KG1 (cell line): Measurements from ENCODE around the gene H19.

ENCODE experiments used
- DNase-seq: peaks from one replicate; lab custom pipeline; 2025; lab: John Stamatoyannopoulos, UW

H19 gene

DNA sequence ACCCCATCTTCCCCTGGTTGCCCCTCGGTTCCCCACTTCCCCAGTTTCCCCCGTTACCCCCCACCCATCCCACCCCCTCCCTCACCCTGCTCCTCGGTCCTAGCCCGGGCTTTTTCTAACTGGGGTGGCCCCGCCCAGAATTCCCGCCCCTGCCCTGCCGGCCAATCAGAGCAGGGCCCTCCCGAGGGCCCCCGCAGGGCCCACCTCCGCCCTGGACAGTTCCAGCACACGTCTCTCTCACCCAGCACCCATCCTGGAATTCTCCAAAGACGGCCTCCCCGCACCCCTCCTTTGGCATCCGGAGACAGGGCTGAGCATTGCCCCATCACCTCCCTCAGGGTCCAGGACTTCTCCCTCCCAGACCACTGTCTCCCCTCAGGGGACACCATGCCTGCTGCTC is at the start of gene H19:
Gene H19, minus strand, starts transcription at position 88 of the 400 bp plus-strand sequence.
- DNase-seq: no peak

DNA sequence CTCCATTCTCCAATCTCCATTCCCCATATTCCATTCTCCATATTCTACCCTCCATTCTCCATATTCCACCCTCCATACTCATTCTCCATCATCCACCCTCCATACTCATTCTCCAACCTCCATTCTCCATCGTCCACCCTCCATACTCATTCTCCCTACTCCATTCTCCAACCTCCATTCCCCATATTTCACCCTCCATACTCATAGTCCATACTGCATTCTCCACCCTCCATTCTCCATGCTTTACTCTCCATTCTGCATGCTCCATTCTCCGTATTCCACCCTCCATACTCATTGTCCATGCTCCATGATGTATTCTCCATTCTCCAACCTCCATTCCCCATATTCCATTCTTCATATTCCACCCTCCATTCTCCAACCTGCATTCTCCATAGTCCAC is 44.3 kb upstream of the H19 start:
- no peak for DNase-seq

DNA sequence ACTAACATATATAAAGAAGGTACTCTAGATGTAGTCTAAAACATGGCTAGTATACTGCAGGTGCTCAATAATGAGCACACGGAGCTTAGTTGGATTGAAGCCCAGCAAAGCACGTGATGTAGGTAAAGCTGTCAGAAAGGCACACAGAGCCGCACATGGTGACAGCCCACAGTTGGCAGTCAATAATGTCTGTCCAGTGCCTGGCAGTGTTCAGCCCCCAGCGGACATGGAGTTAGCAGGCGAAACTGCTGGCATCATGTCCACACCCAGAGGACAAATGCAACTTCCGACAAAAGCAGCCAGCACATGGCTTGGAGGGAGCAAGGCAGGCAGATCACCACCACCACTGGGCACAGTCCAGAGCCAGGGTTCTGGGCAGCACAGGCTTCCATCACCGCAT is 43.5 kb upstream of the H19 start:
- DNase-seq: no peak

- DNase-seq: no peak
Measured at GRCh38 chr11:2039198-2039759, 41.6 kb upstream of the H19 start.

DNA sequence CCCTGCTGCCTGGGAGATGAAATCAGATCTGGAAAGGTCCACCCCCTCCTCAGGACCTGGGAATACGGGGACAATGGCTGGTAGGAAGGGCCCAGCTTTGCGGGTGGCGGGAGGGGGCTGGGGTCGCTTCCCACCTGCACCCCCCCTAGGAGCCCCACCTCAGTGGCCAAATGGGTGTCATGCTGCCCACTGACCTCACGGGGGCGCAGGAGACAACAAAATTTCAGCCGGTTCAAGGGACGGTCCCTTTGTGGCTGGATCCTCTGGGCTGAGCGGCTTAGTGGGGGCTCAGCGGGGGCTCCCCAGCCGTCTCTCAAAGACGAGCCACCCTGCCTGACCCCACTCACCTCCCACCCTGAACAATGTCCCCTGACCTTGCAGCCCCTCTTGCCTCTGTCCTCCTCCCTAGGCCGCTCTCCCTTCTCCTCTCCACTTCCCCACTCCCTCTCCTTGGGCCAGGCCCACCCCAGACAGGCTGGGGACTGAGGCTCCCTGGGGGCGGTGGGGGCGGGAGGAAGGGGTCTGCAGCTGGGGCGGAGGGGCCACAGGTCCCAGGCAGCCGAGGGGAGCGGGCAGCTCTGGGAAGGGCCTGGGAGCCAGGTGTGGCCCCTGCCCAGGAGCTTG is 39.3 kb upstream of the H19 start:
- no peak for DNase-seq

GRCh38 chr11:2035382-2035781 is 37.7 kb upstream of the H19 start:
- no peak for DNase-seq

GRCh38 chr11:2031058-2031457 is 33.4 kb upstream of the H19 start:
- DNase-seq: no peak

GRCh38 chr11:2027708-2028107 is 30.1 kb upstream of the H19 start:
- no peak for DNase-seq

DNA sequence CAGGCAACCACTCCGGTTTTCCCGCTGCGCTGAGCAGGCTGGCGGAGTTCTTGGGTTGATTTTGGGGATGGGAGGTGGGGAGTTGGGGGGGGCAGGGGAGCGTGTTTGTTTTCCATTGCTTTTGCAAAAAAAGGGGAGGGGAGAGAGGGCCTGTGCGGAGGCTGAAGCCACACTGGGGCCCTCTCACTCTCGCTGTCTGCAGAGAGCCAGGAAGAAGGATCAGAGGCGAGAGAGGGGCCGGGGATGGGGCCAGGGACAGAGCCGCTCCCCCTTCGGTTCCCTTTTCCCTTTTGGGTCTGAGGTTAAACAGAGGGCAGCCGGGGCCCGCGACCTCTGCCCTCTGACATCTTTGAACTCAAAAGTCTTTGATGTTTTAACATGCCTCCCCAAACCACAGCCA is 17.4 kb upstream of the H19 start:
- DNase-seq: no peak

- DNase-seq: no peak
Measured at GRCh38 chr11:2012440-2012839, 14.8 kb upstream of the H19 start.

- DNase-seq: no peak
Measured at GRCh38 chr11:2004466-2004865, 6.8 kb upstream of the H19 start.

GRCh38 chr11:2002807-2003206 is 5.2 kb upstream of the H19 start:
- DNase-seq: no peak

- no peak for DNase-seq
Measured at GRCh38 chr11:2002042-2002776, 4.6 kb upstream of the H19 start.

DNA sequence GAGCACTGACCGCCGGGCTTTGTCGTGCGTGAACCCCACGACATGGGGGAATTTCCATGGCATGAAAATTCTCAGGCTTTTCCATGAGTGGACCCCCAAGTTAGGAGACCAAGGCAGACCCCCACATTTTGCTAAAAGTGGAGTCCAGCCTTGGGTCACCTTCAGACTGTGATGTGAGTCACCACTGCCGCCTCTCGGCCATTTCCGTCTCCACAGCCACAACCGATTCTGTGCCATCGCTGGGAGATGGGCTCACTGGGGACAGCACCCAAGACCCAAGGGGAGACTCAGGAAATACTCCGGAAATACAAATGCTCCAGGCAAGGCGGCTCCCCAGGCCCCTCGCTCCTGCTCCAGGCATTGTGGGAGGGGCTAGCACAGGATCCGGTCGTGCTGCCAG is 1.2 kb upstream of the H19 start:
- DNase-seq: no peak

DNA sequence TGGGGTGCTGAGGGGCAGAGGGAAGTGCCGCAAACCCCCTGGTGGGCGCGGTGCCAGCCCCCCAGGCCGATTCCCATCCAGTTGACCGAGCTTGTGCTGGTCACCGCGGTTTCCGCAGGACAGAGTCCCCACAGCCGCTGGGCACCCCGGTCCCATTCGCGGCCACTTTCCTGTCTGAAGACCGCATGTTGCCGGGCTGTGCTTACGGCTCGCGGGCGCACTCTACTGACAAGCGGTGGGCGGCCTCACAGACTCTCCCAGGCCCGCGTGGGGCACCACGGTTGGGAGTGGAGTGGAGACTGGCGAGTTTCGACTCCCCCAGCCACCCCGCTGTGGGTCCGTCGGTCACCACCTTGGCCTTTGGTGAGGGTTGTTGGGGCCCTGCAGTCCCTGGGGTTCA is 648 bp upstream of the H19 start:
- DNase-seq: no peak

DNA sequence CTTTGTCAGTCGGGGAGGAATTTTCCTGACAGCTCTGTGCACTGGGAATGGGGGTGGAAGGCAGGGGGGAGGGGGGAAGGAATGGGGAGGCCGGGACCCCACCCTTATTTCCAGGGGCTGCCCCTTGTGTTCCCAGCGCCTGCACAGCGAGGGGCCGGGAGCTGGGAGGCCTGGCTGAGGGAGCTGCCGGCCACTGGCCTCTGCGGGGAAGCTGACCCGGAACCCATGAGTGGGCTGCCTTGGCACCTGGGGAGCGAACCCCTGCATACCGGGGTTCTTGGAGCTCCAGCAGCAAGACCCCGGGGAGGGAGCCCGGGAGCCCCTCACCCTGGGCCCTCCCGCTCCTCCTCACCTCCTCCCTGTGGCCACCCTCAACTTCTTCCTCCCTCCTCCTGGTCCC is 3.5 kb downstream of the H19 start:
- no peak for DNase-seq

- no peak for DNase-seq
Measured at GRCh38 chr11:1992111-1992510, 5.5 kb downstream of the H19 start.

- no peak for DNase-seq
Measured at GRCh38 chr11:1990872-1991578, 6.6 kb downstream of the H19 start.

DNA sequence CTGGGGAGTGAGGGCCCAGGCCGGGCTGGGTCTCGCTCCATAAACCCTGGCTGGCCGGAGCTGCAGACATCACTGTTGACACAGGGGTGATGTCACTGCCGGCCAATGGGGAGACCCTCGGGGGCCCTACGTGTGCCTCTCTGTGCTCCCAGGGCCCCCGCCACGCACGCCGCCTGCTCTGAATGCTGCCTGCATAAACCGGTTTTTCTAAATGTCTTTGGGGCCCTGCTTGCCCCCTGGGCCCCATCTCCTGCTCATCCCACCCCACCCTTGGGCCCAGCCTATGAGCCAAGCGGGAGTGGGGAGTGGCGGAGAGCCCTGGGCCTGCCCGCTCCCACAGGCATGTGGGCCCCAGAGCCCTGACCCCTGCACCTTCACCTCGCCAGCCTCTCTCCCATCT is 7.7 kb downstream of the H19 start:
- no peak for DNase-seq

DNA sequence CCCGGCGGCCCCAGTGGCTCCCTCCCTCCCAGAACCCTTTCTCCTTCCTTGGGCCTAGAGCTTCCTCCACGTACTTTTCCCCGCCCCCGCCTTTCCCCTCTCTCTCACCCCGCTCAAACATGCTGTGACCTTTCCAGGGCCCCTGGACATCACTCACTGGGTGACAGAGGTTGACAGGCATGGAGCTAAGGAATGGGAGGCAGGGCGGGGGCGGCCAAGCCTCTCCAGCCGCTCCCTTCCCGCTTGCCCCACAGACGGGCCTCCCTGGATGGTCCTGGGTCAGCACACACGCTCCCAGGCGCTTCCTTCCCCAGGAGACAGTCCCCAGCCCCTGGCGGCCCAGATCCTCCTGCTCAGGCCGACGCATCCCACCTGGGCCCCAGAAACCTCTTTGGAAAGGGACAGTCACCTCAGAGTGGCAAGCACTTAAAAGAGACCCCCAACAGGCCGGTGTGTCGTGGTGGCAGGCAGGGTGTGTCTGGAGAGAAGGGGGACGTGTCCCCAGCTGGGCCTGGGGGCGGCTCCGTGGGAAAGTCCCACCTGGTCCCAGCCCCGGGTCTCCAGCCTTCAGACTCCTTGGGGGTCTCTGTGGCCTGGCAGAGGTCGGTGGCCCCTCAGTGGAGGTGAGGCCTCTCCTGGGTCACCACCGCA is 8.8 kb downstream of the H19 start:
- no peak for DNase-seq

- DNase-seq: no peak
Measured at GRCh38 chr11:1988174-1988573, 9.5 kb downstream of the H19 start.

GRCh38 chr11:1987024-1987423 is 10.6 kb downstream of the H19 start:
- DNase-seq: no peak

DNA sequence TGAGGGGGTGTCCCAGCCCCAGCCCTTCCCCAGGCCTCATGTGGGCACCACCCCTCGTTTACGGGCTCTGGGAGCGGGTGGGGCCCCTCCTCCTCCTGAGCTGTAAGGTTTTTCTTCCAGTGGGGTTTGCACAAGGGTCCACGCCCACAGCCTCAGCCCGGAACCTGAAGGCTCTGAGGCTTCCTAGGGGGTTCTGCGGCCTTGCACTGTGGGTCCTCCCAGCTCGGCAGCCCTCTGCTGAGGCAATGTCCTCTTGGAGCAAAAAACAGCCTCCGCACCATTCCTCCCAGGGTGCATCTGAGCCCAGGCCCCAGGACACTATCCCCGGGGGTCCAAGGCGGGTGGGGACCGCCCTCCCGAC is 14.1 kb downstream of the H19 start:
- no peak for DNase-seq
